Measurements from ENCODE around the gene POU2AF1.

The POU2AF1 gene

DNA sequence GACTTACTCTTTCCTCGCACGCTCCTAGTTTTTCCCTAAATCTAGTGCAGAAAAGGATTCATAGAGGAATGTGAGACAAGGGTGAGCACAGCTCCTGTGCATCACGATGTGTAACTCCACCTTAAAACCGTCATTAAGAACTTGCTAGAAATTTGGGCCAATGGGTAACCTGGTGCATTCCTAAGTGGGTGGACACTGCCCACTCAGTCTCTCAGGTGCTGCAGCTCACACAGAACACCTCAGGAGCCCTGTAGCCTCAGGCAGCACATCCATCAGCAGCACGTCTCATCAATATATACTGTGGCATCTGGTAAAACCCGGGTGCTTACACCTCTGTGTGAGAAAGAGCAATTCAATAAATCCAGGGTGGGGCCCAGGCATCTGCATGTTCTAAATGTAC lies 68.4 kb downstream of the POU2AF1 start:
- DNase-seq (ENCODE audit: low read depth) = no peak

DNA sequence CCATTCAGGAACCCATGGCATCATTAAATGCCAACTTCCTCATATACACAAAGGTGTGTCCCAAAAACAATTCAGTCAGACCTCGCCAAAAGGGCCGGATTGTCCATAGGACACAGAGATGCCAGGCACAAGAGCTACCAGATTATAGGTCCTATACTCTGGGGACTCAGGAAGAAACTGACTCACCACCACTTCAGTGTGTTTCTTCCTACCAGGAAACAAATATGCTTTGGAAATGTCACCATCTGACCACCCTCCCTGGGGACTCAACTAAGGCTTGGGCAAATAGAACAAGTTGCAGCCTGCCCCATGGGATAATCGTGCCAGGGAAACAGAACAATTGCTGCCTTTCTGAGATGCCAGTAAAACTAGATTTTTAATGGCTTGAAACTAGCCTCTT lies 69.0 kb downstream of the POU2AF1 start:
- DNase-seq (ENCODE audit: low read depth) = no peak

DNA sequence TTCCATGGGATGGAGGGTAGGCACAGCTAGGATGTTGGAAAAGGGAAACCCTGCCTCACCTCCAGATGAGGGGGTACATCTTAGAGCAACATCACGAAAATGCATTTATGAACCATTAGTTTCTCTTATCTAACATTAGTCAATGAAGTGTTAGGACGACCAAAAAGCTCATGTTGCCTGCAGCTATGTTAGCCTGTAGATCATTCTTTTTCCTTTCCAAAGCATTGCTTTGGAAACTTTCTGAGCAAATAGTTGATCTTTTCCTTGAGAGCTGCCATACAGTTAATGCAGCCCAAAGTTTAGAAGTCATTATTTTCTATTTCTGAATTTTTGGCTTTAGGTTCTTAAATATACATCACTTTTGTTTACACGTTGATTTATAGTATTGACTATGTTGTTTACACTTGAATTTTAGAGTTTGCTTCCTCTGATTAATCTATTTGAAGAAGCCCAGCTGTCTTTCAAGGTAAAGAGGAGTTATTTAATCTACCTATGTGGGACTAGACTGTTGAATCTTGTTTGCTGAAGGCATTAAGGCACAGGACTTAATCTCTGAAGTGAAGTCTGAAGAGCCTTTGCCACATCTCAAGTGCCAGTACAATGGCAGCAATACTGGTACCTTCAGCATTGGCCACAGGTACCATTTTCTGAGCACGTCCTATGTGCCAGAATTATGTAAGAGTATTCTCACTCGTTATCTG lies 69.7 kb downstream of the POU2AF1 start:
- DNase-seq (ENCODE audit: low read depth) = no peak

DNA sequence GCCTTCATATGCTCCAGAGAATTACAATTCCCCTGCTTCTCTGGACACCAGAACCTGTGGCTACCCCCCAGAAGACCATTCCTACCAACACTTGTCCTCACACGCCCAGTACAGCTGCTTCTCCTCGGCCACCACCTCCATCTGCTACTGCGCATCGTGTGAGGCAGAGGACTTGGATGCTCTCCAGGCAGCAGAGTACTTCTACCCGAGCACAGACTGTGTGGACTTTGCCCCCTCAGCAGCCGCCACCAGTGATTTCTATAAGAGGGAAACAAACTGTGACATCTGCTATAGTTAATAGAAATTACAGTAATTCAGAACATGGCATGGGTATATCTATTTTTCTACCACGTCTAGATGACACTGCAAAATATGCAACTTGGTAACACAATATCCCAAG lies 70.9 kb downstream of the POU2AF1 start:
- no peak for DNase-seq (ENCODE audit: low read depth)

DNA sequence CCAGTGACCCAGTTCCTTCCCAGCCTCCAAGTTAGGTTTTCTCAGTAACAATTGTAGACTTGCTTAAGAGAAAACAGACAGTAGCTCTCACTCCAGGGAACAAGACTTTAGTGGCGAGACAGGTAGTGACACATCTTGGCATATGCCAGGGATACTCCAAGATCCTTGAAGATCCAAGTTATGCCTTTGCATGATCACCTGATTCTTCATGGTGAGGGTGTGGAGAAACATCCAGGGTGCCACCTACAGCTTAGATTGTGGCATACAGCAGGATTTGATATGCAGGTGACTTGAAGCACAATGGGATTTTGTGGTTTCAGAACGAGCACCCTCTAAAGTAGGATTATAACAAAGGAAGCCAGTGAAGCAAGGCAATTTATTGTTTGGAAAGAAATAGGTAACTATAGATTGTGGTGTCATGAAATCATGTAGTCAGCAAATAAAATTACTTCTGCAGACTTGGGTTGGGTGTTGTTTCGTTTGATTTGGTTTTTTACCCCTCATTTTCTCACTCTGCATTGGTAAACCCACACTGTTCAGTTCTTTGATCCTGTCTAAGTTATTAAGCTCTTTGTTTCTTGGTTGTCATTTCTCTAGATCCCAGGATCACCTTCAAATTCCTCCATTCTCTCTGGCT lies 71.5 kb downstream of the POU2AF1 start:
- DNase-seq (ENCODE audit: low read depth) = no peak

DNA sequence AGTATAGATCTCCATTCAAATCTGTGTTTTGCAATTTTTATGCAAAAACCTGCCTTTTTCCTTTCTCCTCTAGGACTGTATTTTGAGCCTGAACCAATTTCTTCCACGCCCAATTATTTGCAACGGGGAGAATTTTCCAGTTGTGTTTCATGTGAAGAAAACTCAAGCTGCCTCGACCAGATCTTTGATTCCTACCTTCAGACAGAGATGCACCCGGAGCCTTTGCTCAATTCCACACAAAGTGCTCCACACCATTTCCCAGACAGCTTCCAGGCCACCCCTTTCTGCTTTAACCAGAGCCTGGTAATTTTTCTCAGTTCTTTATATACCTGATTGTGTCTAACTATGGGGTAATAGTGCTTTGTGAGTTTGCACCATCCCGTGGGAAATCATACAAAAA lies 72.8 kb downstream of the POU2AF1 start:
- DNase-seq (ENCODE audit: low read depth) = no peak

DNA sequence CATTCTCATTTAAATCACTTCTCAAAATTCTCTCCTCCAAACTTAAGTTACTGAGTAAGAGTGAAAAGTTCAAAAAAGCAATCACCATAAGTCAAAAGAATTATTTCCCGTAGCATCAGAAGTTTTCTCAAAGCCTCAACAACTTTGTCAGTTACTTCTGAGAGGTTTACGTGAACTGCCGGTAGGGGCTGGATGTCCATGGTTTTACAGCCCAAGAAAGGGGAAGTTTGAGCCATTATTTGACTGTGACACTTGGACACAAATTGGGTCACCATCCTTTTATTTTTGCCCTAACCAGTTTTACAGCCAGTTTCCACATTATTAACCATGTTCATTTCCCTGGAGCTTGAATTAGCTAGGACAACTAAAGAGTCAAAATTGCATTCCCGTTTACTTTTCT lies 73.2 kb downstream of the POU2AF1 start:
- DNase-seq (ENCODE audit: low read depth) = no peak

DNA sequence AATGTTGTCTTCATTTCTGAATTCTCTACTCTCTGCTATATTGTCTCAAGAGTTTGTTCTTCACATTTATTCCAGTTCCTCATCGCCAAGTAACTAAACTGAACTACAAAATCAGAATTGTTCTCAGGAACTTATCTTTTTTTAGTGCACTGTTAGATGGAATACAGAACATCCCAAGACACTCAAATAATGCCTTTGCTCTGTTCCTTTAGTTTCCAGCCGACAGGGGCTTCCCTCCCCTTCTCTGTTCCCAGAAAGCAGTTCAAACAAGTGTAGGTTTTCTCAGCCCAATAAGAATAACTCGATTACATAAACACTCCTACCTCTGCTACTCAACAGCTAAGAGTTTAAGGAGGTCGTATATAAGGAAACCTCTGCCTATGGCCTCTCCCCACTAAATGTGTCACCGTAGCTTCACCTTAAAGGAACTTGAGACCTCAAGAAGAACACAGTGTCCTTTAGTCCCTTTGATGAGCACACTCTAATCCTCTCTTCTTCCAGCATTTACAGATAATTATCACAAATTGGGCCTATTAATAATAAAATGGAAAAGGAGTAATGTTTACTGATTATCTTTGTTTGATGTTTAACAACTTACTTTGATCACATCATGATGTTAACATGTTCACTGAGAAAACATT lies 73.8 kb downstream of the POU2AF1 start:
- DNase-seq (ENCODE audit: low read depth) = no peak

DNA sequence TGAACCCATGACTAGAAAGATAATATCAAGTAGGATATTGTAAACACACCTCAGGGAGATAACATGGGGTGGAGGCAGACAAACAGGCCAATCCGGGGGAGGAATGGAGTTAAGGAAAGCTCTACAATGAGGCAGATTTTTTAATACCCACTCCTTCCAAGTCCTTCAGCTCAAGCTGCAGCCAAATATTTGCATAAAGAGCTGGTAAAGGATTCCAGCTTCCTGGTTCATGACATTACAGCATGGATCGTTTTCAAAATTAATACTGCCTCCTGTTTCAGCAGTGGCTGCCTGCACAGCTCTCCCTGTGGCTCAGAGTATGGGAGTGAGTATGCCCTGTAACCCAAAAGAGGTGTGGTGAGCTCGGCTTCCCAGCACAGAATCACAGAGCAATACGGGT lies 75.6 kb downstream of the POU2AF1 start:
- no peak for DNase-seq (ENCODE audit: low read depth)

DNA sequence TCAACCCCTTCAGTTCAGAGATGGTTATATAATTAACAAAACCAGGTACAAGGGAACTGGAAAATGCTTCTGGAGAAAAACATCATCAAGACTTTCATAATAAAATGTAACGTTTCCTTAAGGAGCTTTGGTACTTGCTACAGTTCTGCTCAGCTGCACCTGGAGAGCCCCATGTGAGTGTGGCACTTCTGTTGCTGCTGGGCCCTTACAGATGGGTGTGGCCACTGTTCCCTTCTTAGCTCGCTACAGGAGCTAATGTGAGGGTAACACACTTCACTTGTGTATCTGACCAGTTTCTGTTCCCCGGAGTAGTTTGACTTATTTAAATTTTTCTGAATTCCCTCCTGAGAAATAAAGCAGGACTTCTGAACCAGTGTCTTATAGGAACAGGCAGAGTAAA lies 76.8 kb downstream of the POU2AF1 start:
- no peak for DNase-seq (ENCODE audit: low read depth)
